HG03342 (cell line): ENCODE results near the gene RNU1-3.
"Not testable (repeated sequence)": the region's sequence is repeated elsewhere in the genome, so short reads cannot be mapped to it uniquely, and the experiment has no call there.

Experiments used
- ATAC-seq: cut with Tn5 transposase; IDR thresholded peaks from one replicate; pipeline ENCODE4 v1.9.1; 2021; ENCODE audit warnings: mild to moderate bottlenecking, moderate library complexity; ENCODE audit not compliant: unreplicated experiment

The RNU1-3 gene

GRCh38 chr1:16696507-16697150 lies 29.9 kb upstream of the RNU1-3 start:
- not testable (repeated sequence) for ATAC-seq

GRCh38 chr1:16694308-16694702 lies 27.6 kb upstream of the RNU1-3 start:
- ATAC-seq: not testable (repeated sequence)

DNA sequence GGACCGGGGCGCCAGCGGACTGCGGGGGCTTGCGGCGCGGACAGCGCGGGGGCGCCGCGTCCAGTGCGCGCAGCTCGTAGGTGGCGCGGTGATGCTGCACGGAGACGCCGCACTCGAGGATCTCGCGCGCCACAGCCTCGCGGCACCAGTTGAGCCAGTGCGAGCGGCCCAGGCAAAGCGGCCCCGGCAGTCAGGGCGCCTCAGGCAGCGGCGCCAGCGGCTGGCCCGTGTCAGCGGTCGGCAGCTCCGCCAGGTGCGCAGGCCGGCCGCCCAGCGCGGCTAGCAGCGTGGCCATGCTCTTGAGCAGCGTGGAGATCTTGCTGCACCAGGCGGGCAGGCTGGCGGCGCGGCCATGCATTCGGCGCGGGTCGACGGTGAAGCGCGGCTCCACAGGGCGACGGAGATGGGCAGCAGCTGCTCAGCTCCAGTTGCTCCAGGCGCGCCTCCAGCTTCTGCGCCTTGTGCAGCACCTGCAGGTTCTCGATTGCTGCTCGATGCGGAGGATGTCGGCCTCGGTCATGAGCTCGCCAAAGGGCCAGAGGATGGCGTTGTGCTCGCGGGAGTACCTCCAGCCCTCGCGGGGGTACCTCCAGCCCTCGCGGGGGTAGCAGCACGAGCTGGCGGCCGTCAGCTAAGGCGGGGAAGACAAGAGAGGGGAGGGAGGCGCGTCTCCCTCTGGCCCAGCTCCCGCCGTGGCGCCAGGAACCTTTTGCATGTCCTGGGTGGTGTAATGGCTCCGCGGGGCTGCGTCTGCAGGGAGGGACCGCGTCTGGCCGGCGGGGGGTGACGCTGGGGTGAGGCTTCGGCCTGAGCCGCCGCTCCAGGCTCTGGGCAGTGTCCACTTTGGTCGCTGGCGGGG lies 26.9 kb upstream of the RNU1-3 start:
- not testable (repeated sequence) for ATAC-seq

GRCh38 chr1:16692717-16693448 lies 26.1 kb upstream of the RNU1-3 start:
- ATAC-seq: not testable (repeated sequence)

DNA sequence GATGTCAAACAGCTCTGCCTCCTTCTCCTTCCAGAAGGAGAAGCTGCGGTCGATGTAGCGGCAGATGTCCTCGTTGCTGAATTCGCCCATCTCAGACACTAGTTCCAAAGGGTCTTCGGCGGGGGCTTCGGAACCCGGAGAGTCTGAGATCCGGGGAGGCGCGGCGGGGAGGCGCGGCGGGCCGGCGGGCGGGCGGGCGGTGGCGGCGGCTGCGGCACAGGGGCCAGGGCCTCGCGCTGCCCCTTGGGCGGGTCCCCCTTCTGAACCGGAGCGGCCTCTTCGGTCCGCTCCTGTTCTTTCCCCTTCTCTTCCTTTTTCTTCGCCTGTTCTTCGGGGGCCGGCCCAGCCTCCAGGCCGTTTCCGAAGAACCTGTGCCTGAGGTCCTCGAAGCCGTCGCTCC lies 25.5 kb upstream of the RNU1-3 start:
- not testable (repeated sequence) for ATAC-seq

DNA sequence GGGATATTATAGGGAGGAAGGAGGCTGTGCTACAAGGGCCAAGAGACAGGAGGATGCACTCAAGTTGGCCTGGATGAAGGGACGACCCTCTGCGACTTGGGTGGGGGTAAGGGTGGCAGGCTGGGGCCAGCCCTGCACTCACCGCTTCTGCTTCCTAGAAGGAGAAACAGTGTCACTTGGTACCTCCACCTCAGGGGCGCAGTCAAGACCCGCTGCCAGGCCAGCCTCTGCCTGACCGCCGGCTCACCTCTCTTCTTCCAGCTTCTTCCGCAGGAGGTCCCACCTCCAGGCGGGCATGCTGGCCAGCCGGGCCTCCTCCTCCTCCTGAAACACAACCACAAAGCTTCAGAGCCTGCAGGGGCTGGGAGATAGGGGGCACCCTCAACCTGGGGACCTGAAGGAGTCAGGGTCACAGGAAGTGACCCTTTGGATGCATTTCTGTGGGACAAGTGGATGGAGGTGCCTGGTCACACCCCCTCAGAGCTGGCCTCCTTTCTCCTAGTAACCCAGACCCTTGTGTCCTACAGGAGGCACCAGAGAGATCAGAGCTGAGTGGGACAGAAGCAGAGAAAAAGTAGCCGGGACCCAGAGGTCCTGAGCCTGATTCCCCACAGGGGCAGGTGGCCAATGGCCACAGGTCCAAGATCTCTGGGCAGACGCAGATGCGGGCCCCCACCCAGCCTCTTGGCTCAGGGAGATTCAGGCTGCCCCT lies 24.4 kb upstream of the RNU1-3 start:
- ATAC-seq: not testable (repeated sequence)

- ATAC-seq: not testable (repeated sequence)
These were observed 20.5 kb upstream of the RNU1-3 start for GRCh38 chr1:16687132-16687800.

DNA sequence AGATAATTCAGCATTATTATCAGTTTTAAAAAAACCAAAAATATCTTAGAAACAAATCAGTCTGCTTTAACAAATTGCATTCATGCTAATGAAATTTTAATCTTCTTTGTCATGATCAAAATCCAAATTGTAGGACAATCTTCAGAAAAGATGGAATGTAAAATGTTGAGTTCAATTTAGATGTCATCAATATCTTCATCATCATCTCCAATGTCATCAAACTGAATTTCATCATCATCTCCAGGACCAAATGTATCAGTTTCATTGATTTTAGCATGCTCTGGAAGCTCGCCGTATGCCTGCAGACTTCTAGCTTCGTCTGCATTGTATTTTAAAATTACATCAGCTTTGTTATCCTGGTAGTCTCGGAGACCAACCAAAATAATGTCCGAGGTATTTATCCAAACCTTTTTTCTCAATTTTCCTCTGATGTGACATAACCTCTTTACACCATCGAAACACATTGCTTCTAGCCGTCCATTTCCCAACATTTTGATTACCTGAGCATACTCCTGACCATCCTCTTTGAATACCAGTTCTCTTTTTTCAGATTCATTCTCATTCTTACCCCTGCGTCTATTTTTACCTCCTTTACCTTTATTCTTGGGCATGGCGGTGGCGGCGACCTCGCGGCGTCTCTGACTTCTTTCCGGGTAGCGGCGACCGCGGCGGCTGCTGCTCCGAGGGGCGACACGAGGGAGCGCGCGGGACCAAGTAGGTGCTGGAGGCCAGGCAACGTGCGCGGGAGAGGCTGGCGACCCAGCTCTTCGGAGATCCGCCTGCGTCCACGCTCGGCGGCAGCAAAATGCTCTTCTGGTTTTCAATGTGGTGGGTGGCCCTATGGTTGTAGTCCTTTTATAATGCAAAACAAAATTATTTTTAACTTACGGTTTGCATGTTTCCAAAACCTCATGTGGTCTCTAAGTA lies 19.0 kb upstream of the RNU1-3 start:
- not testable (repeated sequence) for ATAC-seq

- ATAC-seq: not testable (repeated sequence)
These were observed 18.1 kb upstream of the RNU1-3 start for GRCh38 chr1:16684738-16685337.

DNA sequence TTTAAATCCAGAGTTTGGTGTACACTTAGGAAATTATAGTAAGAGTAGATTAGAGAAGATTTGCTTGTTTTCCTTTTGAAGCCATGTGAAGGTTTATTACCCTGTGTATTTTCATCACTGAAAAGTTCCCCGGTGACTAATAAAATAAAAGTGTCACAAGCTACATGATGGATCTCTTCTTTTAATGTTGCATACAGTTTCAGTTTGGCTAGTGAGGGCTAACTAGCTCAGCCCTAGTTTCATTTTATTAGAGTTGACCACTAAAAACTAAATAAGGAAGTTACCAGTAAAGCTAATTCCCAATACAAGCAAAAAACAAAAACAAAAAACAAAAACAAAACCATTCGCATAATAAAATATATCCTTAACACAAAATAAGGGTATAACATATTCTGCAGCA lies 17.4 kb upstream of the RNU1-3 start:
- ATAC-seq: not testable (repeated sequence)

- ATAC-seq: not testable (repeated sequence)
These were observed 16.1 kb upstream of the RNU1-3 start for GRCh38 chr1:16682803-16683202.

GRCh38 chr1:16680366-16680765 lies 13.6 kb upstream of the RNU1-3 start:
- ATAC-seq: not testable (repeated sequence)

DNA sequence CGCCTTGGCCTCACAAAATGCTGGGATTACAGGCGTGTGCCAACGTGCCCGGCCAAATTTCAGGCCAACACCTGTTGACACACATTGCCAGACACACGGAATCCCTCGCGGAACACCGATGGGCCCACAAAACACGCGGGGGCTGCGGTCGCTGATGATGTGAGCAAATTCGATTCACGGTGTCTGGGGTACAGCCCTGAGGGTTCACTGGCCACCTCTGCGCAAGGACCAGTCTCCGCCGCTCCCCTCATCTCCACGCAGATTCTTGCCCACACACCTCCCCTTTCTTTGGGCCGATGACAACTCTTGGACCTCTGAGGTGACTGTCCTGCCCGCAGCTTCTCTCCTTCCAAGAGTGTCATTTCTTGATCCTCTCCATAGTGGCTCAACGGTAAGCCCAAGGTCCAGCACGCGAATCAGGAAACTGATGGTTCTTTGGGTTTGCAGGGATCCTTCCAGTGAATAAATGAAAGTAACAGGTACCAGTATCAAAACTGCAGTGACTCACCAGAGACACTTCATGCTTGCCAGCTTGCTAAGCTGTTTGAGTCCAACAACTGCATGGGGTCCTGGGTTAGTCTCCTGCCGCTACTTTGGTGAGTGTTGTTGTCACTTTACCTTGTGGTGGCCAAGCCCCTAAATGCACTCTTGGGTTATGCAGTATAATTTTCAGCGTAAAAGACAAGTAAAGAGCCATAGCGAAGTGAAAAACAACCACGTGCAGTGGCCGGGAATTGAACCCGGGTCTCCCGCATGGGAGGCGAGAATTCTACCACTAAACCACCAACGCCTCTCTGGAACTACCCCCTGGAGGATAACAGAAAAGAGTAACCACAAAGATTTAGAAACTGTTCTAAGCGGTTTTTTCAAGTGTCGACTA lies 11.0 kb upstream of the RNU1-3 start:
- no peak for ATAC-seq

- not testable (repeated sequence) for ATAC-seq
These were observed 10.1 kb upstream of the RNU1-3 start for GRCh38 chr1:16676661-16677523.

DNA sequence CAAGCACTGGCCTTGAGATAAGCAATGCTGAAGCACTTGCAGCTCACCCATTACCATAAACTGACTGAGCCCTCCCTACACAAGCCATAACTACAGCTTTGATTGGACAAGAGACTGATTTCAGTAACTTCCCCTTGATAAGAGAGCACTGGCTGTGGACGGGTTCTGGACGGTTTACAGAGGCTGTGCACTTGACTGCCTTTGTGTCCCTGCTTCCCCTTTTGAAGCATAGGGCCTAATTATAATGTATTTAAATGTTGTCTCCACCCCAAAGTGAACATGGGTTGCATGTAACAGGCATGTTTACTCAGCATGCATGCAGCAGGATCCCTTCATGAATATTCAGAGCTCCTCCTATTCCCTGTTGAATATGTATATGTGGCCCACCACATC lies 8.4 kb upstream of the RNU1-3 start:
- ATAC-seq: not testable (repeated sequence)

GRCh38 chr1:16673976-16674375 lies 7.2 kb upstream of the RNU1-3 start:
- ATAC-seq: not testable (repeated sequence)

DNA sequence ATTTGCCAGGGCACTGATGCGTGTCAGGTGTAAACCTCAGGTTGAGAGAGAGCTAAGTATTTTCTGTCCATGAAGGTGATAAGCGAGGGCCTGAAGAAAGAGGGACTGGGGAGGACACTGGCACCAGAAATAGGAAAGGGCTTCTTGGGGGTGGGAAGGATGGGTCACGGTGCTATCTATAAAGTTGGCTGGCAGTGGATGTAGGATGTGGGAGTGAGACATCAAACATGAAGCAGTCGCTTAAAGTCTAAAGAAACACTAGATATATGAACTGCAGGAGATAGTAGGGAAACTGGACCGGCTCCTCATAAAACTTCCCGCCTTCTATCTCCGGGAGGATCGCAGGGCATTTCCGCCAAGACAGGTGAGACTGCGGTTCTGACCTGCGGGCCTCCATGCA lies 912 bp downstream of the RNU1-3 start:
- ATAC-seq: not testable (repeated sequence)
